SU-DHL-6 (cell line): ENCODE results near the gene PDCD5.

Source experiments
- EZH2phosphoT487 ChIP-seq: fragments of 200-600 bp; sonication (generic), shearing (Covaris generic); conservative IDR thresholded peaks from 2 replicates; pipeline ENCODE4 v1.6.1; 2018; ENCODE audit warnings: mild to moderate bottlenecking, antibody characterized with exemption, low read length, moderate library complexity, mixed read lengths
- TF ChIP-seq, protein P1 (sequence below): fragments of 200-600 bp; sonication (generic); IDR thresholded peaks from one replicate; pipeline ENCODE4 v1.5.1; 2017; ENCODE audit warnings: antibody characterized with exemption, mild to moderate bottlenecking, low read length, moderate library complexity; ENCODE audit not compliant: insufficient read depth, poor library complexity, severe bottlenecking

DNA sequence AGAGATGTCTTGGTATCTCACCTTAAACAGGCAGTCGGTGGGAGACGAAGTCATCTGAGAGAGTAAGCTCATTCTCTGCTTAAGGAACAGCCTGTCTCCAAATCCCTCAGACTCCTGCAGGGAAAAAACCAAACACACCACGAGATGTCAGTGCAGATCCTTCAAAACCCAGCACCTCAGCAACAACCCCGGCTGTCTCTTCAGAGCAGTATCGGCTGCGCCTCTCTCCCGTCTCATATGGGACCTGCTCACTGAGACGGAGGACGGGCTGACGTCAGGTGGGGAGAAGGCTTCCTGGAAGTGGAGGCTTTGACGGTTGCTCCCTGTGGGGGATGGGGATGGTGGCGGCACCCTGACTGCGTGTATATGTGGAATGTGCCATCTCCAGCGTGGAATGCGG lies 50.4 kb downstream of the PDCD5 start:
- TF ChIP-seq, protein P1, sequence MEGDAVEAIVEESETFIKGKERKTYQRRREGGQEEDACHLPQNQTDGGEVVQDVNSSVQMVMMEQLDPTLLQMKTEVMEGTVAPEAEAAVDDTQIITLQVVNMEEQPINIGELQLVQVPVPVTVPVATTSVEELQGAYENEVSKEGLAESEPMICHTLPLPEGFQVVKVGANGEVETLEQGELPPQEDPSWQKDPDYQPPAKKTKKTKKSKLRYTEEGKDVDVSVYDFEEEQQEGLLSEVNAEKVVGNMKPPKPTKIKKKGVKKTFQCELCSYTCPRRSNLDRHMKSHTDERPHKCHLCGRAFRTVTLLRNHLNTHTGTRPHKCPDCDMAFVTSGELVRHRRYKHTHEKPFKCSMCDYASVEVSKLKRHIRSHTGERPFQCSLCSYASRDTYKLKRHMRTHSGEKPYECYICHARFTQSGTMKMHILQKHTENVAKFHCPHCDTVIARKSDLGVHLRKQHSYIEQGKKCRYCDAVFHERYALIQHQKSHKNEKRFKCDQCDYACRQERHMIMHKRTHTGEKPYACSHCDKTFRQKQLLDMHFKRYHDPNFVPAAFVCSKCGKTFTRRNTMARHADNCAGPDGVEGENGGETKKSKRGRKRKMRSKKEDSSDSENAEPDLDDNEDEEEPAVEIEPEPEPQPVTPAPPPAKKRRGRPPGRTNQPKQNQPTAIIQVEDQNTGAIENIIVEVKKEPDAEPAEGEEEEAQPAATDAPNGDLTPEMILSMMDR, result no peak
- no peak for TF ChIP-seq EZH2phosphoT487
